HepG2 (cell line): Measurements from ENCODE around the gene SMCO1. TPM values are rescaled to one million over a fixed set of nuclear protein-coding genes. Genes with fewer than 3 reads are reported as not detected.

Experiments
- ATAC-seq: fragments of 200-7000 bp; cut with Tn5 transposase; 3 replicates; pipeline ENCODE4 v1.9.1; 2020; ENCODE audit warnings: mild to moderate bottlenecking, moderate library complexity
- BruUV-seq: library from RNA; stranded (reverse); fragments of 400-500 nt; replicated peaks from 2 replicates; lab custom pipeline; 2021; lab: Mats Ljungman, UMichigan
- CTCF ChIA-PET: fragments of 300-600 bp; formaldehyde crosslinking; extraction: SDS; loops from one replicate; lab custom pipeline; 2021; ENCODE audit warnings: low total read pairs, inconsistent platforms, low intra/inter-chr PET ratio; lab: Yijun Ruan, JAX
- POLR2A ChIA-PET: fragments of 350-600 bp; sonication (Branson Sonifier 250); formaldehyde crosslinking; loops from one replicate; lab custom pipeline; 2020; ENCODE audit warnings: antibody characterized with exemption, inconsistent platforms; lab: Yijun Ruan, JAX
- DNase-seq: peaks from one replicate; pipeline ENCODE4 v3.0.0-alpha.2; 2015; ENCODE audit warnings: low spot score
- FAIRE-seq: peaks from 3 replicates; lab custom pipeline; 2011; peaks lifted over from hg19 to GRCh38; lab: Jason Lieb, UNC
- H2AFZ ChIP-seq: one replicate; pipeline ENCODE4 v1.6.1; 2011; ENCODE audit warnings: low read length, inconsistent platforms
- H3K27ac ChIP-seq: fragments of 300-600 bp; 3 replicates; pipeline ENCODE4 v1.8.0; 2011; ENCODE audit warnings: mixed run types, mild to moderate bottlenecking, mixed read lengths, low read length, inconsistent platforms; ENCODE audit not compliant: insufficient read depth; ENCODE audit errors: extremely low read length
- H3K27me3 ChIP-seq, 2 experiments: fragments of 200-600 bp in 1 of 2; 2 replicates in 1 of 2; 3 replicates in 1 of 2; pipeline versions ENCODE4 v1.6.0 to v1.8.0; 2011; ENCODE audit warnings: low read length in 2 of 2, mild to moderate bottlenecking in 2 of 2, moderate library complexity in 2 of 2, inconsistent platforms in 1 of 2; ENCODE audit not compliant: insufficient read depth in 2 of 2, control insufficient read depth in 1 of 2
- H3K36me3 ChIP-seq, 2 experiments: fragments of 200-600 bp in 1 of 2; replicated peaks in 1 of 2; 2 replicates in 1 of 2; 3 replicates in 1 of 2; pipeline versions ENCODE4 v1.5.1 to v1.8.0; 2011; ENCODE audit warnings: low read length in 2 of 2, inconsistent platforms in 1 of 2; ENCODE audit not compliant: insufficient read depth in 2 of 2, control insufficient read depth in 1 of 2
- H3K4me1 ChIP-seq: 2 replicates; pipeline ENCODE4 v1.5.1; 2012; ENCODE audit warnings: low read length, inconsistent platforms; ENCODE audit not compliant: insufficient read depth
- H3K4me2 ChIP-seq: 2 replicates; pipeline ENCODE4 v1.6.0; 2011; ENCODE audit warnings: low read depth, low read length, inconsistent platforms
- H3K4me3 ChIP-seq, 3 experiments: fragments of 200-600 bp in 1 of 3; sonication (generic), shearing (Covaris generic) in 1 of 3; replicated peaks in 1 of 3; 2 replicates each; pipeline ENCODE4 v1.5.1; 2011 to 2016; ENCODE audit warnings: low read length in 3 of 3, inconsistent platforms in 2 of 3, low read depth in 2 of 3, mild to moderate bottlenecking in 2 of 3, control low read depth in 1 of 3, mixed read lengths in 1 of 3; ENCODE audit not compliant: insufficient read depth in 1 of 3
- H3K79me2 ChIP-seq: one replicate; pipeline ENCODE4 v1.6.1; 2011; ENCODE audit warnings: low read length, inconsistent platforms; ENCODE audit not compliant: insufficient read depth
- H3K9ac ChIP-seq: 2 replicates; pipeline ENCODE4 v1.6.0; 2011; ENCODE audit warnings: mild to moderate bottlenecking, low read depth, low read length, inconsistent platforms; ENCODE audit not compliant: insufficient read depth
- H3K9me3 ChIP-seq: 2 replicates; pipeline ENCODE4 v1.5.1; 2012; ENCODE audit warnings: mild to moderate bottlenecking, low read length
- H4K20me1 ChIP-seq: 2 replicates; pipeline ENCODE4 v1.6.0; 2011; ENCODE audit warnings: inconsistent platforms, mild to moderate bottlenecking, low read length, moderate library complexity; ENCODE audit not compliant: insufficient read depth
- AHR ChIP-seq: IDR thresholded peaks from 2 replicates; pipeline ENCODE4 v1.6.1; 2018; ENCODE audit warnings: missing genetic modification reagents, missing compliant biosample characterization
- BHLHE40 ChIP-seq: IDR thresholded peaks from 2 replicates; pipeline ENCODE4 v1.6.1; 2011; ENCODE audit warnings: low read length, improper control_type of control experiment
- CEBPB ChIP-seq: IDR thresholded peaks from 2 replicates; pipeline ENCODE4 v1.6.1; 2011; ENCODE audit warnings: low read depth, low read length, improper control_type of control experiment, borderline replicate concordance
- EEA1 ChIP-seq: sonication (generic); formaldehyde crosslinking; IDR thresholded peaks from 2 replicates; pipeline ENCODE4 v1.5.1; 2020; ENCODE audit warnings: mild to moderate bottlenecking, missing genetic modification reagents, borderline replicate concordance
- EED ChIP-seq: sonication (generic); formaldehyde crosslinking; IDR thresholded peaks from 2 replicates; pipeline ENCODE4 v1.5.0; 2020; ENCODE audit warnings: mild to moderate bottlenecking, missing genetic modification reagents
- HDAC6 ChIP-seq: fragments of 200-600 bp; sonication (generic); IDR thresholded peaks from 2 replicates; pipeline ENCODE4 v1.7.0; 2017; ENCODE audit warnings: mild to moderate bottlenecking, antibody characterized with exemption, low read length, low read depth
- KMT2B ChIP-seq: IDR thresholded peaks from 2 replicates; pipeline ENCODE4 v1.6.1; 2016; ENCODE audit warnings: missing genetic modification reagents, missing compliant biosample characterization
- NFE2L1 ChIP-seq: sonication (generic); formaldehyde crosslinking; IDR thresholded peaks from 2 replicates; pipeline ENCODE4 v1.4.0; 2020; ENCODE audit warnings: missing genetic modification reagents, mild to moderate bottlenecking, borderline replicate concordance
- ZNF260 ChIP-seq: sonication (generic); formaldehyde crosslinking; IDR thresholded peaks from 2 replicates; pipeline ENCODE4 v1.4.0; 2020; ENCODE audit warnings: missing genetic modification reagents, low read depth, mild to moderate bottlenecking, borderline replicate concordance
- ZNF33B ChIP-seq: sonication (generic); formaldehyde crosslinking; IDR thresholded peaks from 2 replicates; pipeline ENCODE4 v1.5.1; 2020; ENCODE audit warnings: mild to moderate bottlenecking, missing genetic modification reagents
- WGBS: methylation state at CpG from one replicate; pipeline ENCODE4 v1.1.6; 2017; ENCODE audit warnings: low lambda C conversion rate; 5-methylcytosine and 5-hydroxymethylcytosine counted together
- in situ Hi-C: cut with HindIII; loops from 2 replicates; pipeline ENCODE4 v1.10.0; 2017; ENCODE audit warnings: low pct_unique_long_range_greater_than_20kb; ENCODE audit not compliant: extremely low pct_ligation_motif_present
- intact Hi-C: fragments of 100-400 bp; cut with micrococcal nuclease; formaldehyde crosslinking; loops from one replicate; pipeline ENCODE4 v1.10.0; 2022; ENCODE audit not compliant: unreplicated experiment
- polyA plus RNA-seq, 8 experiments: library from polyadenylated mRNA; depleted of rRNA in 3 of 8; stranded (reverse) in 7 of 8; unstranded in 1 of 8; fragments of >200 nt; fragmentation: Illumina TruSeq in 4 of 8; extraction: Trizol in 4 of 8; gene quantifications; 2 replicates each; pipeline versions ENCODE4 v1.2.1 to v1.2.3, GENCODE V29; 2011 to 2016; ENCODE audit warnings: low read depth in 4 of 8, missing spikeins in 1 of 8, mixed read lengths in 1 of 8; ENCODE audit not compliant: insufficient read depth in 1 of 8
- total RNA-seq, 5 experiments: library from RNA; depleted of rRNA; stranded (reverse); fragments of >200 nt; fragmentation: Illumina TruSeq; extraction: Trizol; gene quantifications; 2 replicates each; pipeline ENCODE4 v1.2.3, GENCODE V29; 2016; ENCODE audit warnings: low read depth in 1 of 5
- TF ChIP-seq, protein P1 (sequence below): sonication (generic); formaldehyde crosslinking; IDR thresholded peaks from 2 replicates; pipeline ENCODE4 v1.5.0; 2020; ENCODE audit warnings: mild to moderate bottlenecking, missing genetic modification reagents, moderate library complexity
- TF ChIP-seq, protein P2 (sequence below): IDR thresholded peaks from 2 replicates; pipeline ENCODE4 v1.6.1; 2012; ENCODE audit warnings: low read depth, low read length, improper control_type of control experiment

The SMCO1 gene
- total and polyA plus RNA-seq, 2 of the 13 experiments (the other 11 are each of a cell fraction or from before 2014, with no cell fraction given), result not detected

DNA sequence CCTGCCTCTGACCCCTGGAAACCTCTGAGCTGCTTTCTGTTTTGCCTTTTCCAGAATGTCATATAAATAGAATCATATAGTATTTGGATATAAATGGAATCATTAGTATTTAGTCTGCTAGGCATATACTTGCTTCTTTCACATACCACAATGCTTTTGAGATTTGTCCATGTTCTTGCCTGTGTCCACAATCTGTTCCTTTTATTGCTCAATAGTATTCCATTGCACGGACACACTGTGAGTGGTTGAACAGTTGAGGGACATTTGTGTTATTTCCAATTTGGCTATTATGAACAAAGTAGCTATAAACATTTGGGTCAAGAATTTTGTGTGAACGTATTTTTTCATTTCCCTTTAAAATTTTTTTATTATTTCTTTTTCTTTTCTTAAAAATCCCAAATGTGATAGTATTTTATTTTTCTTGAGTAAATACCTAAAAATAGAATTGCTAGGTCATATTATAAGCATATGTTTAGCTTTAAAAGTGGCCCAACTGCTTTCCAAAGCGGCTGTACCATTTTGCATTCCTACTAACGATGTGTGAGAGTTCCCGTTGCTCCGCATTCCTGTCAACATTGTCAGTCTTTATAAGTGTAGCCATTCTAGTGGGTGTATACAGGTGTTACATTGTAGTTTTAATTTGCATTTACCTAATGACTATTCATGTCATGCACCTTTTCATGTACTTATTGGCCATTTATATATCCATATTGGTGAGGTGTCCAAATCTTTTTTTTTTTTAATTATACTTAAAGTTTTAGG is 26.7 kb upstream of the SMCO1 start:
- H3K4me2 ChIP-seq, result no peak overlapping the region
- H2AFZ ChIP-seq, result no peak overlapping the region
- H4K20me1 ChIP-seq, result no peaks in the 10 kb centered on the region
- POLR2A ChIA-PET, result no interaction called here
- in situ Hi-C loops, result no loop called here
- H3K36me3 ChIP-seq, result no peaks in the 10 kb centered on the region
- TF ChIP-seq BHLHE40, result no peak
- TF ChIP-seq EEA1 (CRISPR knock-in tag), result no peak
- TF ChIP-seq CEBPB, result peak; percentile 62
- TF ChIP-seq, all 625 proteins: peak for 1
- FAIRE-seq (no peak), DNase-seq (no peak), ATAC-seq (no peak)
- no peak overlapping the region for H3K27ac ChIP-seq
- CTCF ChIA-PET, result interaction anchor here (0.6 kb wide), 1 partner anchor 823 kb away, joined by 3 read pairs; no protein-coding TSS in a partner anchor
- H3K27me3 ChIP-seq, result peaks cover 0 to 2% of the 10 kb centered on the region in 2 experiments; a peak in 1 of 5 replicates
- BruUV-seq, result no TSS peak
- H3K9ac ChIP-seq, result no peak overlapping the region
- no peaks in the 10 kb centered on the region for H3K9me3 ChIP-seq
- peaks cover 10% of the 10 kb centered on the region for H3K4me1 ChIP-seq
- H3K79me2 ChIP-seq, result no peaks in the 10 kb centered on the region
- H3K4me3 ChIP-seq, result no peak overlapping the region
- WGBS, result 40% methylated on average over 6 of the region's 6 CpGs
- intact Hi-C loops, result no loop called here

DNA sequence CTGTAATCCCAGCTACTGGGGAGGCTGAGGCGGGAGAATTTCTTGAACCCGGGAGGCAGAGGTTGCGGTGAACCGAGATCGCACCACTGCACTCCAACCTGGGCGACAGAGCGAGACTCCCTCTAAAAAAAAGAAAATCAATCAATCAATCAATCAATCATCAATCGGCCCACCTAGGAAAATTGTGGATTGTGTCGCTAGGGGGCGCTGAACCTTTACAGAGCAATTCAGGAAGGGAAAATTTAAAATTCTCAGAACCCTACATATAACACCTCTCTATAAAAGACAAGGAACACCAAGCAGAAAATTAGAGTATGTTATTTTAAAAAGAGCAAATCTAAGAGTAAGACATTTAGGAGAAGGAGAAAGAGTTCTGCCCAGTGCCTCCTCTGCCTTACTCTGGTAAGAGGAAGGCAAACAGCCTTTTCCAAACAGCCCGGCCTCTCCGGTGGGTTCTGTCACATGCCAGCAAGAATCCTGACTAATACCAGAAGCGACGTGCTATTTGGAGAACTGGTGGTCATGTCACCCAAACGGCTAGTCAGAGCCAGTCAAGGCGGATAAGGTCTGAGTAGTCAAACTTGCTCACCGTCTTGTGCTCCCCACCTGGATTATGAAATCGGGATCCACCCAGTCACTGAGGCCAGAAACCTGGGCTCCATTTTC is 22.3 kb upstream of the SMCO1 start:
- in situ Hi-C loops, result loop anchor here (10.0 kb wide), 1 partner anchor 147 kb away; no protein-coding TSS in a partner anchor
- no peak for DNase-seq
- Histone ChIP-seq H3K4me2 (peak overlapping the region; percentile 51), H3K9ac (no peak overlapping the region), H2AFZ (peak overlapping the region; percentile 69), H4K20me1 (no peaks in the 10 kb centered on the region), H3K79me2 (no peaks in the 10 kb centered on the region), H3K27ac (no peak overlapping the region), H3K27me3 (no peaks in the 10 kb centered on the region; a peak in 1 of 5 replicates), H3K4me1 (peaks cover 9% of the 10 kb centered on the region; the same call in 1 of the 2 replicates), H3K9me3 (no peaks in the 10 kb centered on the region), H3K4me3 (peak overlapping the region in 1 of 3 experiments; percentile 40; a peak in 1 of 6 replicates), H3K36me3 (no peaks in the 10 kb centered on the region)
- intact Hi-C loops, result no loop called here
- WGBS, result 11% methylated on average over 15 of the region's 18 CpGs
- CTCF ChIA-PET, result no interaction called here
- POLR2A ChIA-PET, result no interaction called here
- peak; percentile 30; the same call in 1 of the 3 replicates for ATAC-seq
- FAIRE-seq, result no peak
- no TSS peak for BruUV-seq
- TF ChIP-seq AHR (CRISPR knock-in tag) (no peak), EED (CRISPR knock-in tag) (no peak), HDAC6 (no peak), NFE2L1 (CRISPR knock-in tag) (no peak), KMT2B (CRISPR knock-in tag) (no peak), ZNF33B (CRISPR knock-in tag) (no peak), ZNF260 (no peak)
- TF ChIP-seq, protein P1, sequence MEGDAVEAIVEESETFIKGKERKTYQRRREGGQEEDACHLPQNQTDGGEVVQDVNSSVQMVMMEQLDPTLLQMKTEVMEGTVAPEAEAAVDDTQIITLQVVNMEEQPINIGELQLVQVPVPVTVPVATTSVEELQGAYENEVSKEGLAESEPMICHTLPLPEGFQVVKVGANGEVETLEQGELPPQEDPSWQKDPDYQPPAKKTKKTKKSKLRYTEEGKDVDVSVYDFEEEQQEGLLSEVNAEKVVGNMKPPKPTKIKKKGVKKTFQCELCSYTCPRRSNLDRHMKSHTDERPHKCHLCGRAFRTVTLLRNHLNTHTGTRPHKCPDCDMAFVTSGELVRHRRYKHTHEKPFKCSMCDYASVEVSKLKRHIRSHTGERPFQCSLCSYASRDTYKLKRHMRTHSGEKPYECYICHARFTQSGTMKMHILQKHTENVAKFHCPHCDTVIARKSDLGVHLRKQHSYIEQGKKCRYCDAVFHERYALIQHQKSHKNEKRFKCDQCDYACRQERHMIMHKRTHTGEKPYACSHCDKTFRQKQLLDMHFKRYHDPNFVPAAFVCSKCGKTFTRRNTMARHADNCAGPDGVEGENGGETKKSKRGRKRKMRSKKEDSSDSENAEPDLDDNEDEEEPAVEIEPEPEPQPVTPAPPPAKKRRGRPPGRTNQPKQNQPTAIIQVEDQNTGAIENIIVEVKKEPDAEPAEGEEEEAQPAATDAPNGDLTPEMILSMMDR (CRISPR knock-in tag), result peak; percentile 57
- TF ChIP-seq, protein P2, sequence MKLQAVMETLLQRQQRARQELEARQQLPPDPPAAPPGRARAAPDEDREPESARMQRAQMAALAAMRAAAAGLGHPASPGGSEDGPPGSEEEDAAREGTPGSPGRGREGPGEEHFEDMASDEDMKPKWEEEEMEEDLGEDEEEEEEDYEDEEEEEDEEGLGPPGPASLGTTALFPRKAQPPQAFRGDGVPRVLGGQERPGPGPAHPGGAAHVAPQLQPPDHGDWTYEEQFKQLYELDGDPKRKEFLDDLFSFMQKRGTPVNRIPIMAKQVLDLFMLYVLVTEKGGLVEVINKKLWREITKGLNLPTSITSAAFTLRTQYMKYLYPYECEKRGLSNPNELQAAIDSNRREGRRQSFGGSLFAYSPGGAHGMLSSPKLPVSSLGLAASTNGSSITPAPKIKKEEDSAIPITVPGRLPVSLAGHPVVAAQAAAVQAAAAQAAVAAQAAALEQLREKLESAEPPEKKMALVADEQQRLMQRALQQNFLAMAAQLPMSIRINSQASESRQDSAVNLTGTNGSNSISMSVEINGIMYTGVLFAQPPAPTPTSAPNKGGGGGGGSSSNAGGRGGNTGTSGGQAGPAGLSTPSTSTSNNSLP, result peak; percentile 48; the same call in 1 of the 2 replicates
